ENCODE measurements around the gene RCL1.

DNA sequence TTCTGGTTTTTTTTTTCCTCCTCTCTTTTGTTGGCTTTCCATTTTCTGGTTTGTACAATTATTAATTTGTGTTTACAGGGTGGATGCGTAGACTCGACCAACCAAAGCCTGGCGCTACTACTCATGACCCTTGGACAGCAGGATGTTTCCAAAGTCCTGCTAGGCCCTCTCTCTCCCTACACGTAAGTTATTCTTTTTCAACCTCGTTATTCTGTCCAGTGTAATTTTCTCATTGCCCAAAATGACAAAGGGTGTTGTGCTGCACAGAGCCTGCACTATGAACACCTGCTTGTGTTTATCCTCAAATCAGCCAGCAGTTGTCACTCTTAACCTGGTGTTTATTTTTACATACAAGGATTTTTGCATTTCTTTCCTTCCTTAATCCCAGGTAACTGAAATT is 56.6 kb downstream of the RCL1 start:
- no peak for TF ChIP-seq POLR2A (IDR thresholded peaks at IDR 0.05; ENCODE audit: low read depth, low read length)
- TF ChIP-seq EZH2 (IDR thresholded peaks at IDR 0.05; ENCODE audit: borderline replicate concordance, low read depth, low read length, severe bottlenecking) = no peak
- TF ChIP-seq, protein P1, sequence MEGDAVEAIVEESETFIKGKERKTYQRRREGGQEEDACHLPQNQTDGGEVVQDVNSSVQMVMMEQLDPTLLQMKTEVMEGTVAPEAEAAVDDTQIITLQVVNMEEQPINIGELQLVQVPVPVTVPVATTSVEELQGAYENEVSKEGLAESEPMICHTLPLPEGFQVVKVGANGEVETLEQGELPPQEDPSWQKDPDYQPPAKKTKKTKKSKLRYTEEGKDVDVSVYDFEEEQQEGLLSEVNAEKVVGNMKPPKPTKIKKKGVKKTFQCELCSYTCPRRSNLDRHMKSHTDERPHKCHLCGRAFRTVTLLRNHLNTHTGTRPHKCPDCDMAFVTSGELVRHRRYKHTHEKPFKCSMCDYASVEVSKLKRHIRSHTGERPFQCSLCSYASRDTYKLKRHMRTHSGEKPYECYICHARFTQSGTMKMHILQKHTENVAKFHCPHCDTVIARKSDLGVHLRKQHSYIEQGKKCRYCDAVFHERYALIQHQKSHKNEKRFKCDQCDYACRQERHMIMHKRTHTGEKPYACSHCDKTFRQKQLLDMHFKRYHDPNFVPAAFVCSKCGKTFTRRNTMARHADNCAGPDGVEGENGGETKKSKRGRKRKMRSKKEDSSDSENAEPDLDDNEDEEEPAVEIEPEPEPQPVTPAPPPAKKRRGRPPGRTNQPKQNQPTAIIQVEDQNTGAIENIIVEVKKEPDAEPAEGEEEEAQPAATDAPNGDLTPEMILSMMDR (IDR thresholded peaks at IDR 0.05; ENCODE audit: extremely low read depth in 1 of 2, insufficient read depth in 1 of 2, low read depth in 1 of 2, low read length in 2 of 2) = no peak
- TF ChIP-seq, protein P2, sequence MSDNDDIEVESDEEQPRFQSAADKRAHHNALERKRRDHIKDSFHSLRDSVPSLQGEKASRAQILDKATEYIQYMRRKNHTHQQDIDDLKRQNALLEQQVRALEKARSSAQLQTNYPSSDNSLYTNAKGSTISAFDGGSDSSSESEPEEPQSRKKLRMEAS (IDR thresholded peaks at IDR 0.05; ENCODE audit: insufficient read depth, insufficient read length) = no peak

All from endothelial cell of umbilical vein (primary cell).